SK-N-MC (cell line): ENCODE data around the gene CDH22.

Source experiments
- EZH2 ChIP-seq: fragments of 200-600 bp; sonication (generic); IDR thresholded peaks from one replicate; pipeline ENCODE4 v1.6.1; 2017; ENCODE audit warnings: antibody characterized with exemption
- FOXP2 ChIP-seq: optimal IDR thresholded peaks from 2 replicates; pipeline ENCODE3; 2011; ENCODE audit warnings: mild to moderate bottlenecking, moderate library complexity; ENCODE audit not compliant: insufficient read depth; ENCODE audit errors: extremely low read length, control extremely low read depth
- POLR2AphosphoS5 ChIP-seq: IDR thresholded peaks from 2 replicates; pipeline ENCODE4 v1.6.1; 2012; ENCODE audit warnings: mild to moderate bottlenecking, low read depth, low read length, borderline replicate concordance

DNA sequence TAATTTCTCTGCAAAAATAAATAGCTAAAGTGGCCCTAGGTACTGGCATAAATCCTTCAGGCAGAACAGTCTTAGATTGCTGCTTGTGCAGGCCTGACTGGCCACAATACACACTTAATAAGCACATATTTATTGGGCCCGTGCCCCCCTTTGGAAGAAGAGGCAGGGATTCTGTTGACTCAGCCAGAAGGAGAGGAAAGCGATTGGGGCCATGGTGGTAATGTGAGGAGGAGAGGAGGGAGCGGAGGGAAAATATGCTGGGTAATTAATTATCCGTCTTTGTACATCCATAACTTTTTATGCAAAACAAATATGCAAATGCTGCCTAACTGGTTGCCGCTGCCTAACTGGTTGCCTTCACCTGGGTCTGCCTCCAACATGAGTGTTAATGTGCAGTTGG is 154.0 kb downstream of the CDH22 start:
- TF ChIP-seq EZH2 (no peak), POLR2AphosphoS5 (no peak), FOXP2 (no peak)
